K562 (cell line): ENCODE results near the gene GNB2. TPM values are rescaled to one million over a fixed set of nuclear protein-coding genes. Genes with fewer than 3 reads are reported as not detected.

Experiments
- BRF1 ChIP-seq: IDR thresholded peaks from 3 replicates; pipeline ENCODE4 v1.6.1; 2011; ENCODE audit warnings: borderline replicate concordance, mild to moderate bottlenecking; ENCODE audit not compliant: insufficient read length; ENCODE audit errors: extremely low read depth
- E2F3 ChIP-seq: fragments of 250-450 bp; sonication (Bioruptor Pico); IDR thresholded peaks from 2 replicates; pipeline ENCODE4 v1.4.0; 2020; ENCODE audit warnings: mild to moderate bottlenecking
- EGR1 ChIP-seq: fragments of 450-650 bp; conservative IDR thresholded peaks from 2 replicates; pipeline ENCODE4 v1.6.1; 2017; ENCODE audit warnings: mild to moderate bottlenecking
- FOSL1 ChIP-seq: fragments of 200-800 bp; sonication (Bioruptor generic); conservative IDR thresholded peaks from 2 replicates; pipeline ENCODE4 v1.6.1; 2016; ENCODE audit warnings: missing genetic modification characterization, missing compliant biosample characterization
- HLTF ChIP-seq: fragments of 450-650 bp; IDR thresholded peaks from 2 replicates; pipeline ENCODE4 v1.6.1; 2016
- HMGN3 ChIP-seq: IDR thresholded peaks from 2 replicates; pipeline ENCODE4 v1.6.1; 2011; ENCODE audit warnings: borderline replicate concordance, low read depth, mild to moderate bottlenecking, mixed read lengths, low read length; ENCODE audit not compliant: insufficient read length; ENCODE audit errors: extremely low read depth
- JUN ChIP-seq, 2 experiments: sonication (generic) in 1 of 2; formaldehyde crosslinking in 1 of 2; IDR thresholded peaks; 2 replicates each; pipeline versions ENCODE4 v1.6.1 to v1.8.0; 2012 to 2022; ENCODE audit warnings: borderline replicate concordance in 2 of 2, mild to moderate bottlenecking in 2 of 2, improper control_type of control experiment in 1 of 2, low read depth in 1 of 2, low read length in 1 of 2, missing genetic modification reagents in 1 of 2
- JUND ChIP-seq, 2 experiments: IDR thresholded peaks; 2 replicates in 1 of 2; 3 replicates in 1 of 2; pipeline ENCODE4 v1.6.1; 2011; ENCODE audit warnings: borderline replicate concordance in 2 of 2, low read depth in 2 of 2, low read length in 2 of 2, improper control_type of control experiment in 1 of 2, missing biosample characterization in 1 of 2, missing genetic modification characterization in 1 of 2, missing genetic modification reagents in 1 of 2
- MTA3 ChIP-seq: fragments of 450-650 bp; formaldehyde crosslinking; IDR thresholded peaks from 2 replicates; pipeline ENCODE4 v1.6.1; 2017; ENCODE audit warnings: mild to moderate bottlenecking, borderline replicate concordance
- NFXL1 ChIP-seq: fragments of 450-650 bp; formaldehyde crosslinking; IDR thresholded peaks from 2 replicates; pipeline ENCODE4 v1.4.0; 2021; ENCODE audit warnings: mild to moderate bottlenecking
- RBM17 ChIP-seq: fragments of 200-400 bp; formaldehyde crosslinking; IDR thresholded peaks from 2 replicates; pipeline ENCODE4 v1.6.1; 2017; ENCODE audit warnings: low read depth, mild to moderate bottlenecking, low read length, borderline replicate concordance
- RCOR1 ChIP-seq, 2 experiments: IDR thresholded peaks; 2 replicates each; pipeline ENCODE4 v1.6.1; 2012; ENCODE audit warnings: low read depth in 2 of 2, low read length in 2 of 2, borderline replicate concordance in 1 of 2, improper control_type of control experiment in 1 of 2
- REST ChIP-seq, 2 experiments: fragments of 450-650 bp; formaldehyde crosslinking in 1 of 2; IDR thresholded peaks; 2 replicates each; pipeline versions ENCODE4 v1.4.0 to v1.6.1; 2014 to 2020; ENCODE audit warnings: mild to moderate bottlenecking in 2 of 2, borderline replicate concordance in 1 of 2, low read depth in 1 of 2
- RFX5 ChIP-seq: IDR thresholded peaks from 2 replicates; pipeline ENCODE4 v1.6.1; 2011; ENCODE audit warnings: low read depth, mild to moderate bottlenecking, improper control_type of control experiment, low read length
- RHOXF2B ChIP-seq: fragments of 250-450 bp; sonication (Bioruptor Pico); conservative IDR thresholded peaks from 2 replicates; pipeline ENCODE4 v1.5.1; 2021
- SRSF3 ChIP-seq: fragments of 200-400 bp; formaldehyde crosslinking; IDR thresholded peaks from 2 replicates; pipeline ENCODE4 v1.6.1; 2016; ENCODE audit warnings: mild to moderate bottlenecking, low read length, moderate library complexity; ENCODE audit not compliant: insufficient read depth
- ZBTB17 ChIP-seq: fragments of 450-650 bp; formaldehyde crosslinking; IDR thresholded peaks from 2 replicates; pipeline ENCODE4 v1.4.0; 2020; ENCODE audit warnings: mild to moderate bottlenecking
- ZC3H11A ChIP-seq: IDR thresholded peaks from 2 replicates; pipeline ENCODE4 v1.6.1; 2012; ENCODE audit warnings: low read depth, low read length, improper control_type of control experiment
- ZNF212 ChIP-seq: fragments of 450-650 bp; formaldehyde crosslinking; IDR thresholded peaks from 2 replicates; pipeline ENCODE4 v1.4.0; 2020; ENCODE audit warnings: mild to moderate bottlenecking
- ZNF224 ChIP-seq: sonication (generic); formaldehyde crosslinking; IDR thresholded peaks from 2 replicates; pipeline ENCODE4 v1.8.0; 2022; ENCODE audit warnings: mild to moderate bottlenecking, missing genetic modification reagents
- ZNF384 ChIP-seq: IDR thresholded peaks from 2 replicates; pipeline ENCODE4 v1.6.1; 2012; ENCODE audit warnings: low read depth, low read length, improper control_type of control experiment
- polyA plus RNA-seq, 8 experiments: library from polyadenylated mRNA; depleted of rRNA in 4 of 8; stranded (reverse) in 5 of 8; unstranded in 3 of 8; fragments of >200 nt; fragmentation: Nextera tagmentation in 2 of 8; fragmentation: Illumina TruSeq in 1 of 8; extraction: Ambion mirVana in 2 of 8; extraction: Trizol in 1 of 8; gene quantifications; 2 replicates each; pipeline versions ENCODE4 v1.2.1 to v1.2.3, GENCODE V29; 2011 to 2014; ENCODE audit warnings: inconsistent platforms in 1 of 8, missing spikeins in 1 of 8
- total RNA-seq, 7 experiments: library from RNA; depleted of rRNA in 6 of 7; stranded (reverse); fragments of >200 nt in 6 of 7; fragmentation: Illumina TruSeq in 2 of 7; extraction: Trizol in 2 of 7; gene quantifications; 2 replicates each; pipeline versions ENCODE4 v1.2.1 to v1.2.3, GENCODE V29; 2011 to 2021; ENCODE audit warnings: low replicate concordance in 1 of 7

Gene GNB2
- total and polyA plus RNA-seq, 9 of the 15 experiments (the other 6 are each of a cell fraction or from before 2014, with no cell fraction given) = 0.65 to 320 (median 104) TPM

GRCh38 chr7:100629117-100629716 is 44.3 kb upstream of the GNB2 start (continued):
- TF ChIP-seq REST (IDR thresholded peaks at IDR 0.05; ENCODE audit: borderline replicate concordance) (peak; percentile 52), REST (CRISPR knock-in tag; IDR thresholded peaks at IDR 0.05; ENCODE audit: low read depth) (no peak), ZNF212 (CRISPR knock-in tag) (no peak), RFX5 (no peak), ZNF384 (no peak), ZBTB17 (CRISPR knock-in tag) (no peak), E2F3 (CRISPR knock-in tag) (no peak), RBM17 (no peak), EGR1 (no peak), RHOXF2B (CRISPR knock-in tag) (no peak), BRF1 (no peak), ZNF224 (no peak), JUND (IDR thresholded peaks at IDR 0.05; ENCODE audit: borderline replicate concordance, low read depth, low read length) (0 out of 2 replicates have a peak, but pooled peaks have one; percentile 16), JUND (tag; IDR thresholded peaks at IDR 0.05; ENCODE audit: borderline replicate concordance, low read depth, low read length) (no peak), NFXL1 (no peak), JUN (IDR thresholded peaks at IDR 0.05; ENCODE audit: borderline replicate concordance, low read depth, low read length) (no peak), JUN (CRISPR knock-in tag; IDR thresholded peaks at IDR 0.05; ENCODE audit: borderline replicate concordance) (no peak), HLTF (no peak), ZC3H11A (no peak), RCOR1 (IDR thresholded peaks at IDR 0.05; ENCODE audit: borderline replicate concordance in 1 of 2, low read depth in 2 of 2, low read length in 2 of 2) (peak in 1 of 2 experiments; percentile 64; a peak in 1 of 4 replicates), SRSF3 (no peak), HMGN3 (no peak), FOSL1 (tag) (no peak), MTA3 (0 out of 2 replicates have a peak, but pooled peaks have one; percentile 31)
